Breast epithelium (tissue), 3 donors: ENCODE measurements around the gene AGR2.

Experiments used
- POLR2A ChIP-seq: fragments of 450-650 bp; IDR thresholded peaks from one replicate; pipeline ENCODE4 v1.6.1; 2016; ENCODE audit warnings: antibody characterized with exemption, mild to moderate bottlenecking, moderate library complexity
- POLR2AphosphoS5 ChIP-seq, 3 donors: sonication (generic); formaldehyde crosslinking; IDR thresholded peaks; one replicate each; pipeline ENCODE4 v1.6.1; 2017; ENCODE audit warnings: antibody characterized with exemption in 3 of 3

DNA sequence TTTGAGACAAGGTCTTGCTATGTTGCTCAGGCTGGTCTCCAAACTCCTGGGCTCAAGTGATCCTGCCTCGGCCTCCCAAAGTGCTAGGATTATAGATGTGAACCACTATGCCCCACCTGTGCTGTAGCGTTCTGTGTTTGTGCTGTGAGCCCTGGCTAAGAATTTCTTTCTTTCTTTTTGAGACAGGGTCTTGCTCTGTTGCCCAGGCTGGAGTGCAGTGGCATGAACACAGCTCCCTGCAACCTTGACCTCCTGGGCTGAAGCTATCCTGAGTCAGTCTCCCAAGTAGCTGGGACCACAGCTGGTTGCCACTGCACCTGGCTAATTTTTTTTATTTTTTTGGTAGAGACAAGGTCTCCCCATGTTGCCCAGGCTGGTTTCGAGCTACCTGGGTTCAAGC lies 39.9 kb downstream of the AGR2 start:
- TF ChIP-seq POLR2A, result no peak
- no peak for TF ChIP-seq POLR2AphosphoS5 (IDR thresholded peaks at IDR 0.05)
